B cell (primary cell): ENCODE results near the gene DESI2.

Experiments used
- CTCF ChIP-seq: fragments of 200-600 bp; IDR thresholded peaks from one replicate; pipeline ENCODE4 v1.8.0; 2022; ENCODE audit warnings: antibody characterized with exemption, mild to moderate bottlenecking
- EZH2 ChIP-seq: IDR thresholded peaks from 2 replicates; pipeline ENCODE4 v1.6.1; 2012; ENCODE audit warnings: borderline replicate concordance, low read depth, mild to moderate bottlenecking, moderate library complexity, low read length; ENCODE audit not compliant: insufficient read depth, poor library complexity, severe bottlenecking

DNA sequence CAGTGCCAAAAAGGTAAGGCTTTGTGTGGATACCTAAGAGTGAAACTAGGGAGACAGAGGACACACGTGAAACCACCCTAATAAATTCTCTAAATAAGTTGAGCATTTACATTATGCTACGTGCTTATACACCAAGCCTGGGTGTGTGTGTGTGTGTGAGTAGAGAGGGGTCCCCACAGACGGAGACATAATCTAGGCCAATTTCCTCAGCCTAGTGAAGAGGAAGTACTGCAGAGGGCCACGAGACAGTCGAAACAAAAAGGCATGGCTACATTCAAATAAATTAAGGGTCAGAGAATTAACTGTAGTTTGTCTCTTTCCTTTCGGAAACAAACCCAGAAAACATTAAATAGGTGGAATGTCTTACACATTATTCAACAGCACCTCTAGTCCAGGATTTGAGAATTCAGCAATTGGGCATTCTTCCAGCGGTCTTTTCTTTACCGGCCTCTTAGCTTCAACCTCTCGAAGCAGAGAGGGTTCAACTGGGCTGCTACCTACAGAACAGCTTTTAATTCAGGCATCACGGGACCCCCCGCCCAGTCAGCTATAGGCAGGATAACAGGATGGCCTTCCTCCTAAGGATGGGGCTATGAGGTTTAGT, 75.0 kb downstream of the DESI2 start:
- TF ChIP-seq EZH2 (no peak), CTCF (no peak)
